DOHH2 (cell line): ENCODE data around the gene UBAC2.
A peak's percentile ranks its signal among the peaks of the same experiment; 100 is the strongest.

Experiments used
- H3F3A ChIP-seq: fragments of 200-600 bp; sonication (generic), shearing (Covaris generic); 2 replicates; pipeline ENCODE4 v1.6.0; 2016; ENCODE audit warnings: antibody characterized with exemption, mild to moderate bottlenecking; ENCODE audit not compliant: control insufficient read depth, insufficient read depth
- H3K27ac ChIP-seq: fragments of 200-600 bp; sonication (generic); 2 replicates; pipeline ENCODE4 v1.5.1; 2014; ENCODE audit warnings: low read depth, mild to moderate bottlenecking, low read length, moderate library complexity
- H3K27me3 ChIP-seq: fragments of 200-600 bp; sonication (generic); 2 replicates; pipeline ENCODE4 v1.6.1; 2014; ENCODE audit warnings: mild to moderate bottlenecking, low read length, mixed read lengths; ENCODE audit not compliant: control insufficient read depth
- H3K36me3 ChIP-seq: fragments of 200-600 bp; sonication (generic); 2 replicates; pipeline ENCODE4 v1.6.1; 2014; ENCODE audit warnings: mild to moderate bottlenecking, low read length, moderate library complexity, mixed read lengths; ENCODE audit not compliant: control insufficient read depth
- H3K4me1 ChIP-seq: fragments of 200-600 bp; sonication (generic); 2 replicates; pipeline ENCODE4 v1.6.1; 2014; ENCODE audit warnings: mild to moderate bottlenecking, low read length, mixed read lengths; ENCODE audit not compliant: control insufficient read depth
- H3K4me2 ChIP-seq: fragments of 200-600 bp; sonication (generic); 2 replicates; pipeline ENCODE4 v1.6.0; 2014; ENCODE audit warnings: mild to moderate bottlenecking, low read length, moderate library complexity
- H3K4me3 ChIP-seq: fragments of 200-600 bp; sonication (generic); 2 replicates; pipeline ENCODE4 v1.5.1; 2014; ENCODE audit warnings: mild to moderate bottlenecking, low read length, mixed read lengths
- H3K79me2 ChIP-seq: fragments of 200-600 bp; sonication (generic); 2 replicates; pipeline ENCODE4 v1.6.1; 2014; ENCODE audit warnings: mild to moderate bottlenecking, low read length, mixed read lengths; ENCODE audit not compliant: control insufficient read depth
- H3K9me2 ChIP-seq: fragments of 200-600 bp; sonication (generic); replicated peaks from 2 replicates; pipeline ENCODE4 v1.6.1; 2014; ENCODE audit warnings: mild to moderate bottlenecking, low read length, mixed read lengths; ENCODE audit not compliant: control insufficient read depth
- H3K9me3 ChIP-seq: fragments of 200-600 bp; sonication (generic); 2 replicates; pipeline ENCODE4 v1.6.1; 2014; ENCODE audit warnings: antibody characterized with exemption, low read length, mixed read lengths; ENCODE audit not compliant: control insufficient read depth, insufficient read depth
- H4K20me1 ChIP-seq: fragments of 200-600 bp; sonication (generic); 2 replicates; pipeline ENCODE4 v1.6.0; 2014; ENCODE audit warnings: low read depth, mild to moderate bottlenecking, antibody characterized with exemption, low read length, moderate library complexity; ENCODE audit not compliant: control insufficient read depth, insufficient read depth
- CTCF ChIP-seq: fragments of 200-600 bp; sonication (generic); IDR thresholded peaks from one replicate; pipeline ENCODE4 v1.5.1; 2014; ENCODE audit warnings: antibody characterized with exemption, mild to moderate bottlenecking, low read depth, low read length; ENCODE audit not compliant: poor library complexity, severe bottlenecking
- EZH2phosphoT487 ChIP-seq: fragments of 200-600 bp; sonication (generic); IDR thresholded peaks from 2 replicates; pipeline ENCODE4 v1.6.1; 2017; ENCODE audit warnings: borderline replicate concordance, mild to moderate bottlenecking, antibody characterized with exemption, low read length, moderate library complexity, mixed read lengths

Gene UBAC2

GRCh38 chr13:99322297-99323103, 121.8 kb downstream of the UBAC2 start:
- peaks cover 35% of the 10 kb centered on the region for H3K4me1 ChIP-seq
- no peaks in the 10 kb centered on the region; the same call in 1 of the 2 replicates for H4K20me1 ChIP-seq
- TF ChIP-seq CTCF, result no peak
- no peak for TF ChIP-seq EZH2phosphoT487
- no peaks in the 10 kb centered on the region for H3K27me3 ChIP-seq
- no peaks in the 10 kb centered on the region for H3K79me2 ChIP-seq
- H3K9me2 ChIP-seq, result no peaks in the 10 kb centered on the region
- peaks cover 27% of the 10 kb centered on the region for H3K36me3 ChIP-seq
- no peak overlapping the region for H3K4me2 ChIP-seq
- H3K4me3 ChIP-seq, result no peak overlapping the region
- H3F3A ChIP-seq, result peaks cover 3% of the 10 kb centered on the region; the same call in 1 of the 2 replicates
- no peak overlapping the region for H3K27ac ChIP-seq
- no peaks in the 10 kb centered on the region for H3K9me3 ChIP-seq

DNA sequence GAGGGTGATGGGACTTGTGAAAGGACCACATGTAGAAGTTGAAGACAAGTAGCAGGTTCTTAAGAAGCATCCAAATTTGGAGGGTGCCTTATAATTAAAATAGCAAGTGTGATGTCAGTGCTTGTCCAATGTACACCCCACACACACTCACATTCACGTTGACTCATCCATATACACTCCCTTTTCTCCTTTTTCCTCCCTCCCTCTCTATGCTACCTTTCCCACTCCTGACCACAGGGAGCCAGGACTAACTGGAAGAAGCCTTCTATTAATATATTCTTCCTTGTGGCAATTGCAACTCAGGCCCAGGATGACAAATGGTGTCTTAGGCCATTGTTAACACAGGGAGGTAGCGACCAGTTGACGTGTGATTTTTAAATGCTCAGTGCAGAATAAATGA, 122.8 kb downstream of the UBAC2 start:
- Histone ChIP-seq H3K36me3 (peaks cover 30% of the 10 kb centered on the region), H3K9me3 (no peaks in the 10 kb centered on the region), H3K9me2 (no peaks in the 10 kb centered on the region), H3F3A (peaks cover 3% of the 10 kb centered on the region; the same call in 1 of the 2 replicates), H4K20me1 (no peaks in the 10 kb centered on the region; the same call in 1 of the 2 replicates), H3K4me2 (no peak overlapping the region), H3K27me3 (no peaks in the 10 kb centered on the region), H3K27ac (no peak overlapping the region), H3K4me3 (no peak overlapping the region), H3K4me1 (peaks cover 35% of the 10 kb centered on the region), H3K79me2 (no peaks in the 10 kb centered on the region)
- TF ChIP-seq CTCF (no peak), EZH2phosphoT487 (no peak)

DNA sequence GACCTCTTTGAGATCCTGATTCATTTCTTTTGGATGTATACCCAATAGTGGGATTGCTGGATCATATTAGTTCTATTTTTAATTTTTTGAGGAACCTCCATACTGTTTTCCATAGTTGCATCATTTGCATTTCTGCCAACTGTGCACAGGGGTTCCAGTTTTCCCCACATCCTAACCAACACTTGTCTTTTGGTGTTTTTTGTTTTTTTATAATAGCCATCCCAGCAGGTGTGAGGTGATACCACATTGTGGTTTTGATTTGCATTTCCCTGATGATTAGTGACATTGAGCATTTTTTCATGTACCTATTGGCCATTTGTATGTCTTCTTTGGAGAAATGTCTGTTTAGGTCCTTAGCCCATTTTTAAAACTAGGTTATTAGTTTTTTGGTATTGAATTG, 125.4 kb downstream of the UBAC2 start:
- H3K79me2 ChIP-seq, result no peaks in the 10 kb centered on the region
- H4K20me1 ChIP-seq, result no peaks in the 10 kb centered on the region; the same call in 1 of the 2 replicates
- H3K36me3 ChIP-seq, result peaks cover 28% of the 10 kb centered on the region
- no peaks in the 10 kb centered on the region for H3K9me2 ChIP-seq
- TF ChIP-seq CTCF, result no peak
- TF ChIP-seq EZH2phosphoT487, result no peak
- H3K27ac ChIP-seq, result no peak overlapping the region
- peaks cover 18% of the 10 kb centered on the region for H3K4me1 ChIP-seq
- H3K9me3 ChIP-seq, result no peaks in the 10 kb centered on the region
- peak overlapping the region; percentile 20 for H3K4me3 ChIP-seq
- H3F3A ChIP-seq, result no peaks in the 10 kb centered on the region
- peak overlapping the region; percentile 37 for H3K4me2 ChIP-seq
- no peaks in the 10 kb centered on the region for H3K27me3 ChIP-seq
